Stimulated activated naive CD8-positive, alpha-beta T cell treated with anti-CD3 and anti-CD28 coated beads, Interleukin-15, Interleukin-2, amounts not matched to agents 100 ng/mL and 50 ng/mL, for 24 hours (primary cell): ENCODE data around the gene SLC10A7.
A peak's percentile ranks its signal among the peaks of the same experiment; 100 is the strongest.

Experiments used
- H3K27ac Mint-ChIP-seq: one replicate; pipeline ENCODE4 v1.8.0; 2021; ENCODE audit warnings: mild to moderate bottlenecking, mixed read lengths
- H3K27me3 Mint-ChIP-seq: one replicate; pipeline ENCODE4 v1.8.0; 2021; ENCODE audit warnings: mixed read lengths
- H3K36me3 Mint-ChIP-seq: one replicate; pipeline ENCODE4 v1.8.0; 2021; ENCODE audit warnings: low read depth, mixed read lengths
- H3K4me1 Mint-ChIP-seq: one replicate; pipeline ENCODE4 v1.8.0; 2021; ENCODE audit warnings: low read depth, mixed read lengths
- H3K4me3 Mint-ChIP-seq: one replicate; pipeline ENCODE4 v1.8.0; 2021; ENCODE audit warnings: mild to moderate bottlenecking, mixed read lengths
- H3K9me3 Mint-ChIP-seq: one replicate; pipeline ENCODE4 v1.8.0; 2021; ENCODE audit warnings: mixed read lengths

The SLC10A7 gene

DNA sequence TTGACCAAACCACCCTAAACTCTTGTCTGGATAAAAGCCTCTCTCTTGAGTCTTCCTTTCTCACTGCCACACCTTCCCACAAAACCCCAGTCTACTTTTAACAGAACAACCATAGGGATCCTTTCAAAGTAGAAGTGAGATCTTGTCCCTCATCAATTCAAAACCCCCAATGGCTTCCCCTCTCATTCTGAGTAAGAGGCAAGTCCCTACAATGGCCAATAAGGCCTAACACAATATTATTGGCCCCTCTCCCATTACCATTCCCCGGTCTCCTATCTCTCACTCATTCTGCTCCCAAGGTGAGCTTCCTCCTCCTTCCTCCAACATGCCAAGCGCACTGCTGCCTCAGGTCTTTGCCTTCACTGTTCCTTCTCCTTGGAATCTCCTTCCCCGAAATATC, 250.3 kb downstream of the SLC10A7 start:
- no peaks in the 10 kb centered on the region for H3K27me3 Mint-ChIP-seq
- no peak overlapping the region for H3K27ac Mint-ChIP-seq
- H3K9me3 Mint-ChIP-seq, result no peaks in the 10 kb centered on the region
- peaks cover 10% of the 10 kb centered on the region for H3K36me3 Mint-ChIP-seq
- peaks cover 7% of the 10 kb centered on the region for H3K4me1 Mint-ChIP-seq
- no peak overlapping the region for H3K4me3 Mint-ChIP-seq

DNA sequence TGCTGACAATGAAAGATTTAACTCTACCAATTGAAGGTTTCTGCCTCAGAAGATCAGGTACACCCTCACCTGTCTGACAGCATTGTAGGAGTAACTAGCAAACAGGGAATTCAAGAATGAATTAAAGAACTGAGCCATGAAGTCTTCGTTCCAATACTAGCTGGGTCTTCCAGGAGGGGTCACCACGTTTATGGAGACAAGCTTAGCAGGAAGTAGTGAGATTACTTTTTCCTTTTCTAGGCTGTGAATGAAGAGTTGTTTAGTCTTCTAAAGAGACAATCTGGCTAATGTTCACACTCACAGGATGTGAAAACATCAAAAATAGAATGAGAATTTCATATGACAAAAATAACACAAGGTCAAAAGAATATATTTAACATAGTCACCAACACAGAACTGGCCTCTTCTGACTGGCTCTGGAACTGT, 252.5 kb downstream of the SLC10A7 start:
- H3K4me1 Mint-ChIP-seq, result peaks cover 3% of the 10 kb centered on the region
- no peak overlapping the region for H3K27ac Mint-ChIP-seq
- H3K9me3 Mint-ChIP-seq, result no peaks in the 10 kb centered on the region
- no peak overlapping the region for H3K4me3 Mint-ChIP-seq
- peaks cover 10% of the 10 kb centered on the region for H3K36me3 Mint-ChIP-seq
- H3K27me3 Mint-ChIP-seq, result no peaks in the 10 kb centered on the region

DNA sequence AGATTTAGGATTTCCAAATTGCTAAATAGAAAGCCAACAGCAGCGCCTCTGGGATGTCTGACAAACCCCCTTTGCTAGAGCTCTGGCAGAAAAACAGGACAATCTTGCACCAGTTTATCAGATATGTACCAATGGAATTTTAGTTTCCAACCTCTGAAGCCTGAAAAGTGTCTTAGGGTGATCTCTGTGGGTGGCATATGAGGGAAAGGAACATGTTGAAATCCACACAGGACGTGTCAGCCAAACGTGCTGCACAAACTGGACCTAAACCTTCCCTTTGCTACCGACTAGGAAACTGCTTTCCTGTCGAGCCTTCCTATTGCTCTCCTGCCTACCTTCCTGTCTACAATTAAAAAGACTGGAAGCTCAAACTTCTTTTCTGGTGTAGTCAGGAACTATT, 253.9 kb downstream of the SLC10A7 start:
- Mint-ChIP-seq H3K27me3 (no peaks in the 10 kb centered on the region), H3K36me3 (peaks cover 14% of the 10 kb centered on the region), H3K4me1 (no peaks in the 10 kb centered on the region), H3K4me3 (no peak overlapping the region), H3K27ac (no peak overlapping the region), H3K9me3 (no peaks in the 10 kb centered on the region)

DNA sequence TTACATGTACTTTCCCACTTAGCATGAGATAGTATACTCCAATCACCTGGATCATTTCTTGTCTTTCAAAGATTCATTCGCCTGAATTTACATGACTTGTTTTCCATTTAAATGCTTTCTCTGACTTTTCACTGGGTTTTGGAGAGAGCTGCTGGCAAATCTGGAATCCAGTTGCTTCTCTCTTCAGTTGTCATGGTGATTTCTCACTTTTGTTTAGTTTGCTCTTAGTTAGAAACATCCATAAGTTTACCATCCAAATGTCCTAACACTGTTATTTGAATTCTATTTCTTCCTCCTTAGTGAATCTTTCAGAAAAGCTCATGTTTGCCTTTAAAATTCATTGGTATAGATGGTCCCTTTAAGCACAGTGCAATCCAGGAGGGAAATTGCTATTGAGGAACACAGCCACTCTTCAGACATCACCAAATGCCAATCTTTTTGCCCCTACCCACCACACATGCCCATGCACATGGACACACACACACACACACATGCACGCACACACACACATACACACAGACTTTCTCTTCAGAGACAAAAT, 255.7 kb downstream of the SLC10A7 start:
- no peak overlapping the region for H3K4me3 Mint-ChIP-seq
- H3K27me3 Mint-ChIP-seq, result no peaks in the 10 kb centered on the region
- no peaks in the 10 kb centered on the region for H3K4me1 Mint-ChIP-seq
- no peak overlapping the region for H3K27ac Mint-ChIP-seq
- peaks cover 15% of the 10 kb centered on the region for H3K36me3 Mint-ChIP-seq
- H3K9me3 Mint-ChIP-seq, result no peaks in the 10 kb centered on the region

DNA sequence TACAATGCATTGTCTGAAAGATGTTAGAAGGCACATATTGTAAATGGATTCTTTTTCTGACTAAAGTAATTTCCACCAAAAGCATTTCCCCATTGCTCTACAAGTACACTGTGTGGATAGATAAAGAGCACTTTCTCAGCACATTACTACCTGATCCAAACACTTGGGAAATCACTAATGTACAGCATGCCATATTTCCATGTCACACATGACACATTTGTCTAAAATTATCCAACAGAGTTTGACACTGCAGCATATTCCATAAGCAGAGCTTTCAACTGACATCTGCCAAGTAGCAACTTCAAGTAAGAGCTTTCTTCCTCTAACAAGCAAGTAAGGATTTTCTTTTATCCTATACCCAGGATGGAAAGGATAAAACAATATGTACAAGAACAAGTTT, 257.9 kb downstream of the SLC10A7 start:
- H3K4me1 Mint-ChIP-seq, result no peaks in the 10 kb centered on the region
- no peak overlapping the region for H3K4me3 Mint-ChIP-seq
- peaks cover 14% of the 10 kb centered on the region for H3K36me3 Mint-ChIP-seq
- H3K9me3 Mint-ChIP-seq, result no peaks in the 10 kb centered on the region
- no peaks in the 10 kb centered on the region for H3K27me3 Mint-ChIP-seq
- no peak overlapping the region for H3K27ac Mint-ChIP-seq

DNA sequence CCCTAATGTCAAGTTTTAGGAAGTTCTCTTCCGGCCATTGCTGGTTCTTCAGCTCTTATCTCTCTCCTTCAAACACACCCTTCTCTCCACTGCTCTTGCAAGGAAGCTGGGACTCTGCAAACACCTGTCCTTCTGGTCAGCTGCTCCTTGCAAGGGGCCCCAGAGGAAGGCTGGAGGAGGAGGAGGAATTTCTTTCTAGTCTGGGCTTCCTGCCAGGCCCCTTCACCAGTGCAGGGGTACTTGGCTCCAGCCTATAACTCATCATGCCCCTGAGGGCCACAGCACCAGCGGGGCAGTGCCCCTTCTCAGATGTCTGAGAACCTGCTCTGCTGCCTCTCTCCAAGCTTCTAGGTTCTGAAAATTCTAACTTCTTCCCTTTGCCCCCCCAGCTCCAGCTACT, 260.7 kb downstream of the SLC10A7 start:
- Mint-ChIP-seq H3K9me3 (no peaks in the 10 kb centered on the region), H3K4me3 (no peak overlapping the region), H3K36me3 (peaks cover 22% of the 10 kb centered on the region)

DNA sequence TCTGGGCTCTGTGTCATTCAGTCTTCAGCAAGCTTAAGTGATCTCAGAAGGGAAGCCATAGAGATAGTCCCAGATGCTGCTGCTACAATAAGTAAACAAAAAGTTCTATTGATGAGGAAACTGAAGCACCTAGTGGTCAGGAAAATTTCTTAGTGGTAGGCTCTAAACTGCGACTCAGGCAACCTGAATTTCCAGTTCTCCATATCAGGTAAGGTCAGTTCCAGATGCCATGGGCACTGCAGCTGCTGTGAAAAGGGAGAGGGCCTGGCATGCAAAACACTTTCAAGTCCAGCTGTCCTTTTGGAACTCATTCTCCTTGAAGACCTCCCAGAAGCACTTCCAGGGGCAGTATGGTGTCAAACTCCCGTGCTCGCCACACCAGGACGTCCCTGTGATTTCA, 261.2 kb downstream of the SLC10A7 start:
- Mint-ChIP-seq H3K27me3 (no peaks in the 10 kb centered on the region), H3K4me3 (no peak overlapping the region), H3K36me3 (peaks cover 22% of the 10 kb centered on the region)

More for the DNA sequence above, 260.7 kb downstream of the SLC10A7 start:
- Mint-ChIP-seq H3K27ac (no peak overlapping the region), H3K27me3 (no peaks in the 10 kb centered on the region), H3K4me1 (no peaks in the 10 kb centered on the region)

DNA sequence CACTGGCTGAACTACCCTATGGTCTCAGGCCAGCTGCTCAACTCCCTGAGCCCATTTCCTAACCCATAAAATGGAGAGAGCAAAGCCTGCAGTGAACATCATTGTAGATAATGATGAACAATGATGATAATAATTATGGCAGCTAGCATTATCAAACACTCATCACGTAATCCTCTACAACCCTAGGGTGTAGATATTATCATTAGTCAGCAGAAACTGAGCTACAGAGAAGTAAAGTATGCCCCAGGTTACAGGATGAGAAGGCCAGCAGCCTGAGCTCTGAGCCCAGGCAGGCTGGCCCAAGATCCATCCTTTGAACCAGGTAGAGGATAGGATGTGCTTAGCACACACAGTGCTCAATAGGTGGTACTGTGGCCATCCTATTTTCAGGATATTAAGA, 264.2 kb downstream of the SLC10A7 start:
- no peaks in the 10 kb centered on the region for H3K4me1 Mint-ChIP-seq
- H3K27me3 Mint-ChIP-seq, result no peaks in the 10 kb centered on the region
- peaks cover 16% of the 10 kb centered on the region for H3K36me3 Mint-ChIP-seq
- H3K4me3 Mint-ChIP-seq, result no peak overlapping the region
- H3K27ac Mint-ChIP-seq, result no peak overlapping the region
- H3K9me3 Mint-ChIP-seq, result no peaks in the 10 kb centered on the region

More for the DNA sequence above, 261.2 kb downstream of the SLC10A7 start:
- H3K9me3 Mint-ChIP-seq, result no peaks in the 10 kb centered on the region
- no peaks in the 10 kb centered on the region for H3K4me1 Mint-ChIP-seq
- H3K27ac Mint-ChIP-seq, result no peak overlapping the region

DNA sequence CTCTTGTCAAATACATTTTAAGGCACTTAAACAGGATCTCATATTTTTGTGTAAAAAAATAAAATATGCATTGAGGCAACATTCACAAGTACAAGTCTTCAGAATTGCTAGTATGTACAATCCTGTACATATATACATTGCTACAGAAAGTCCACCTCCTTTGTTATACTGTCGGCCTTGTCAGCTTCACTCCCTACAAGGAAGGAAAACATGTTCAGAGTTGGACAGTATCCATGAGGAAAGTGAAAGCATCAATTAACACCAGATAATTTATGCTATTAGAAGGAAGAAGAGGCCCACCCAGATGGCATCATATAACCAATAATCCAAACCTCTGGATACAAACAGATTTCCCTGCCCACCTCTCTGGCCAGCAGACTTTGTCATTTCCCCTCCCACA, 265.4 kb downstream of the SLC10A7 start:
- Mint-ChIP-seq H3K27me3 (no peaks in the 10 kb centered on the region), H3K9me3 (no peaks in the 10 kb centered on the region)

DNA sequence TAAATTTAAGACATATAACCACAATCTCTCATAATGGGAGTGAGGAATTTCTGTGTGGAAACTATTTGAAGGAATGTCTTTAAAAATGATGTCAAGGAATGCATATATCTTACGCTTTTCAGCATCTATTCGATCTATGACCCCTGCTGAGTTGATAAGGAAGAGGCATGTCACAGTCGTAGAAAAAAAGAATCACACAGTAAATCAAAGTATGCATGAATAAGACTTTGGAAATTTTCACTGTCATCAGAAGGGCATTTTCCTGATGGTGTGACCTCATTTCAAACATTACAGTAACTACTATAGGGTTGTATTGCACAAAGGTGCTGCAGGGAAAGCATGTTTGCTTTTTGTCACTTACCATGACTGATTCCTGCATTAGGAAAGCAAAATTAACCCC, 265.9 kb downstream of the SLC10A7 start:
- H3K36me3 Mint-ChIP-seq, result peaks cover 13% of the 10 kb centered on the region
- H3K27ac Mint-ChIP-seq, result no peak overlapping the region
- no peaks in the 10 kb centered on the region for H3K4me1 Mint-ChIP-seq
- H3K27me3 Mint-ChIP-seq, result no peaks in the 10 kb centered on the region
- H3K9me3 Mint-ChIP-seq, result no peaks in the 10 kb centered on the region
- no peak overlapping the region for H3K4me3 Mint-ChIP-seq

More for the DNA sequence above, 265.4 kb downstream of the SLC10A7 start:
- Mint-ChIP-seq H3K4me1 (no peaks in the 10 kb centered on the region), H3K36me3 (peaks cover 12% of the 10 kb centered on the region), H3K27ac (no peak overlapping the region), H3K4me3 (no peak overlapping the region)

DNA sequence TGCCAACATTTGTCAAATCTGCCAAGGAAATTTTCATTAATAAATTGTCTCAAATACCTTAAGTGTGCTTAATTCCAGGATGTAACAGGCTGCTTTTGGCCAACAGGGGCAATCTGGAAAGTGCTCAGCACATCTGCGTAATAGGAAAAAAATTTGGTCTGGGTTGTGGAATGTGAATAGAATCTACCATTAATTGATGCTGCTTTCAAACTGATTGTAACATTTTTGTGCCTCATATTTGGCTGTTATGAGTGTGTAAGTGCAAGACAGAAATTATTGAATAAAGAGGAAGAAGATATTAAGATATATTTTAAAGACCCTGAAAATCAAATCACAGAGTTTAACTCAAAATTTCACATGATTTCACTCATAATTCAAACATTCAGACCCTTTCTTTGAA, 266.3 kb downstream of the SLC10A7 start:
- Mint-ChIP-seq H3K36me3 (peaks cover 16% of the 10 kb centered on the region), H3K4me1 (no peaks in the 10 kb centered on the region), H3K9me3 (no peaks in the 10 kb centered on the region), H3K27me3 (no peaks in the 10 kb centered on the region), H3K4me3 (no peak overlapping the region), H3K27ac (no peak overlapping the region)

DNA sequence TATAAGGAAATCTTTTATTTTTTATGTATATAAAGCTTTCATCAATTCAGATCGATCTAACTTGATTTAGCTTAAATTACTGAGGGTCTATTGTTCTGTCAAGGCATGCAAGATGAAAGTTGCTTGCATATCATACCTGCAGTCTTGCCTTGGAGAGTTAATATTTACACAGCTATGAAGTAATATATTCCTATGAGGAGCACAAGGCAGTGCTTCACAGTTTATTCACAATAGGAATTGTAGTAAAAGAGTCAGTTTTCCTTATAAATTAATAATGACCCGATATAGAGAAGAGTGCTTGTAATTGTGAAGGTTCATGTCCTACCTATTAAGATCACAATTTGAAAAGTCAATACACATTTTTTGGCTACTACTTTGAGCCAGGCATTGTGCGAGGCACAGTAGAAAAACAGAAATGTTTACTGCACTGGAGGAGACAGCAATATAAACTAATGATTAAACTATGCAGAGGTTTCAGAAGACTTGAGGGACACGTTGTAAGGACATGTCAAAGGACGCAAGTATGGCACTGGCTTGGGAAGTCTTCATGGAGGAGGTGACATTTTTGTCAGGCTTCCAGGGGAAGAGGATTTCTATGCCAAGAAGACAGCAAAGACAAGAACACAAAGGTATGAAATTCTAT, 268.6 kb downstream of the SLC10A7 start:
- Mint-ChIP-seq H3K36me3 (peaks cover 8% of the 10 kb centered on the region), H3K9me3 (no peaks in the 10 kb centered on the region), H3K27ac (no peak overlapping the region), H3K27me3 (no peaks in the 10 kb centered on the region), H3K4me3 (no peak overlapping the region), H3K4me1 (no peaks in the 10 kb centered on the region)

DNA sequence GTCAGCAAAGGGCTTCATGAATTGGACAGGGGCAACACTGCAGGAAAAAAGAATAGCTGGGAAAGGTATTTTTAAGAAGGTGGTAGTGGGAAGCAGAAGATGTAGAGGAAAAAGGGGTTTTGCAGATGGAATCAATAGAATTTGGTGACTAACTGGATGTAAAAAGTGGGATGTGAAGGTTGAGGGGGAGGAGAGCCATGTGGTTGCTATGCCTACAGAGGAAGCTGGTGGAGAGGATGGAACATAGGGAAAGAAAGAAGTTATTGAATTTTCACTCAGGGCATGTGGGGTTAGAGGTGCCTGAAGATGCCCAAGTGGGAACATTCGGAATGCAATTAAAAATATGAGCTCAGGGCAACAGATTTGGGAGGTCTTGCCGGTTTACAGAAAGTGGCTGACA, 274.4 kb downstream of the SLC10A7 start:
- Mint-ChIP-seq H3K27me3 (no peaks in the 10 kb centered on the region), H3K4me3 (no peak overlapping the region), H3K27ac (no peak overlapping the region), H3K4me1 (peaks cover 41% of the 10 kb centered on the region), H3K36me3 (peaks cover 4% of the 10 kb centered on the region), H3K9me3 (no peaks in the 10 kb centered on the region)

DNA sequence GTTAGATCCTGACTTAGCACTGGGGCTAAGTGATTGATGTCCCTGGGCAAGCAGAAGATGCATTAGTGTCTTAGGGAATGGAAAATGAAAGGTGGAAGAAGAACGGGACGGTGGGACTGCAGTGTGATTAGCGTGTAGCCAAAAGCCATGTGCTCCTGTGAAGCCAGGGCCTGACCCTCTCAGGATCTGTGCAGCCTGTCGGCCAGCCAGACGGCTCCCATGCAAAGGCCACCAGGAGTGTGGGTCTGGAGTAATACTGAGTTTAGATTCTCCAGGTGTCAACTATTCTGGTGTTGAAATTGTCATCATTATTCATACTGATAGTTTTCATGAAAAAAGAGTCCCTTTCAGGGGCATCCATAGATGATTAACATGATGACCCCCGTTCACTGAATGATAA, 275.4 kb downstream of the SLC10A7 start:
- Mint-ChIP-seq H3K9me3 (no peaks in the 10 kb centered on the region), H3K27ac (peak overlapping the region; percentile 75), H3K36me3 (peaks cover 4% of the 10 kb centered on the region), H3K4me1 (peaks cover 49% of the 10 kb centered on the region), H3K27me3 (no peaks in the 10 kb centered on the region), H3K4me3 (no peak overlapping the region)

DNA sequence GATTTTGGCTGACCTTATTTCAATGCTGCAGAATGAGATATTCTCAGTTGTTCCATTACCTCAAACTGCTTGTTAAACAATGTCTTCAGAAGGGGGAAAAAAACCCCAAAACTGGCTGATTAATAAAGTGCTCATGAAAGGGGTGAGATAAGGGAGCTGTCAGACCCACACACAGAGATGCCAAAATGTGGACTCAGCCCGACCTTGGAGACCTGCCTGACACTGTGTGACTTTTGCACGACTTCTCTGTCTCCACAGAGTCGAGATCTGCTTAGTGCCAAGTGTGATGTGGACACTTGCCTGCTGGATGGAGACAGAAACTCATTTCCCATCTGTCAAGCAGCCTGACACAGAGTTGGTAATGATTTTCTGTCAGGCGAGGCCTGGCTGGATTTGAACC, 275.9 kb downstream of the SLC10A7 start:
- no peaks in the 10 kb centered on the region for H3K9me3 Mint-ChIP-seq
- H3K4me3 Mint-ChIP-seq, result peak overlapping the region; percentile 6
- peaks cover 53% of the 10 kb centered on the region for H3K4me1 Mint-ChIP-seq
- H3K27ac Mint-ChIP-seq, result peak overlapping the region; percentile 75
- H3K27me3 Mint-ChIP-seq, result no peaks in the 10 kb centered on the region
- peaks cover 3% of the 10 kb centered on the region for H3K36me3 Mint-ChIP-seq

DNA sequence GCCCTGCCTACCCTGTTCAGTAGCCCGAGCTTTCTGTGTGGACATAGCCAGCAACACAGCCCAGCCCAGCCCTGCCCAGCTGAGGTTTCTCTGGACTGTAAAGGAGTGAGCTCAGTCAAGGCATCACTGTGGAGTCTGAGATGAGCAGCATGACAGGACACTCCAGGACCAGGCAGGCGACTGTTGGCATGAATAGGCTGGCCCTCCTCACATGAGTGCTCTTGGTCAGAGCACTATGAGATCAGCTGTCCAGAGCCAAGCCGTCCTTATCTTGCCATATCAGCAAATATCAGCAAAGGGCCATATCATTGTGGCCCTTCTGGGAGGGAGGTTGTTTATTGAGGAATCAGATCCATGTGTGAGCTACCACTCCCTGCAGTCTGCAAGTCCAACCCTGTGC, 276.5 kb downstream of the SLC10A7 start:
- H3K4me1 Mint-ChIP-seq, result peaks cover 53% of the 10 kb centered on the region
- no peaks in the 10 kb centered on the region for H3K36me3 Mint-ChIP-seq
- H3K9me3 Mint-ChIP-seq, result no peaks in the 10 kb centered on the region
- H3K4me3 Mint-ChIP-seq, result peak overlapping the region; percentile 6
- no peaks in the 10 kb centered on the region for H3K27me3 Mint-ChIP-seq
- peak overlapping the region; percentile 75 for H3K27ac Mint-ChIP-seq
